ENCODE results near the gene SYNE2.

- TF ChIP-seq, protein P1, sequence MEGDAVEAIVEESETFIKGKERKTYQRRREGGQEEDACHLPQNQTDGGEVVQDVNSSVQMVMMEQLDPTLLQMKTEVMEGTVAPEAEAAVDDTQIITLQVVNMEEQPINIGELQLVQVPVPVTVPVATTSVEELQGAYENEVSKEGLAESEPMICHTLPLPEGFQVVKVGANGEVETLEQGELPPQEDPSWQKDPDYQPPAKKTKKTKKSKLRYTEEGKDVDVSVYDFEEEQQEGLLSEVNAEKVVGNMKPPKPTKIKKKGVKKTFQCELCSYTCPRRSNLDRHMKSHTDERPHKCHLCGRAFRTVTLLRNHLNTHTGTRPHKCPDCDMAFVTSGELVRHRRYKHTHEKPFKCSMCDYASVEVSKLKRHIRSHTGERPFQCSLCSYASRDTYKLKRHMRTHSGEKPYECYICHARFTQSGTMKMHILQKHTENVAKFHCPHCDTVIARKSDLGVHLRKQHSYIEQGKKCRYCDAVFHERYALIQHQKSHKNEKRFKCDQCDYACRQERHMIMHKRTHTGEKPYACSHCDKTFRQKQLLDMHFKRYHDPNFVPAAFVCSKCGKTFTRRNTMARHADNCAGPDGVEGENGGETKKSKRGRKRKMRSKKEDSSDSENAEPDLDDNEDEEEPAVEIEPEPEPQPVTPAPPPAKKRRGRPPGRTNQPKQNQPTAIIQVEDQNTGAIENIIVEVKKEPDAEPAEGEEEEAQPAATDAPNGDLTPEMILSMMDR (IDR thresholded peaks at IDR 0.05 in 4 of 5, conservative IDR thresholded peaks at IDR 0.05 in 1 of 5), result no peak
- TF ChIP-seq POLR2A (IDR thresholded peaks at IDR 0.05), result no peak
These were observed 285.0 kb downstream of the SYNE2 start for GRCh38 chr14:64137657-64138290.
